Neural cell (in vitro differentiated cells): ENCODE data around the gene CCNE1.

ENCODE experiments used
- EZH2 ChIP-seq: fragments of 200-600, 300-800 bp; shearing (Covaris generic), sonication (generic); IDR thresholded peaks from 2 replicates; pipeline ENCODE4 v1.6.1; 2014; ENCODE audit warnings: antibody characterized with exemption, low read length, borderline replicate concordance, mild to moderate bottlenecking; ENCODE audit not compliant: insufficient read depth, poor library complexity, severe bottlenecking
- POLR2AphosphoS5 ChIP-seq: IDR thresholded peaks from 2 replicates; pipeline ENCODE4 v1.6.1; 2012
- RAD21 ChIP-seq: fragments of 450-650 bp; conservative IDR thresholded peaks from 2 replicates; pipeline ENCODE4 v1.6.1; 2014; ENCODE audit warnings: antibody characterized with exemption, mild to moderate bottlenecking, moderate library complexity
- REST ChIP-seq: IDR thresholded peaks from 2 replicates; pipeline ENCODE4 v1.6.1; 2012; ENCODE audit warnings: borderline replicate concordance
- SMC3 ChIP-seq: fragments of 450-650 bp; conservative IDR thresholded peaks from 2 replicates; pipeline ENCODE4 v1.6.1; 2014; ENCODE audit warnings: antibody characterized with exemption, mild to moderate bottlenecking, moderate library complexity; ENCODE audit not compliant: poor library complexity
- TAF1 ChIP-seq: IDR thresholded peaks from 2 replicates; pipeline ENCODE4 v1.6.1; 2012; ENCODE audit warnings: low read depth
- TF ChIP-seq, protein P1 (sequence below): fragments of 450-650 bp; IDR thresholded peaks from 2 replicates; pipeline ENCODE4 v1.5.1; 2014; ENCODE audit warnings: antibody characterized with exemption, mild to moderate bottlenecking, moderate library complexity; ENCODE audit not compliant: poor library complexity, severe bottlenecking

DNA sequence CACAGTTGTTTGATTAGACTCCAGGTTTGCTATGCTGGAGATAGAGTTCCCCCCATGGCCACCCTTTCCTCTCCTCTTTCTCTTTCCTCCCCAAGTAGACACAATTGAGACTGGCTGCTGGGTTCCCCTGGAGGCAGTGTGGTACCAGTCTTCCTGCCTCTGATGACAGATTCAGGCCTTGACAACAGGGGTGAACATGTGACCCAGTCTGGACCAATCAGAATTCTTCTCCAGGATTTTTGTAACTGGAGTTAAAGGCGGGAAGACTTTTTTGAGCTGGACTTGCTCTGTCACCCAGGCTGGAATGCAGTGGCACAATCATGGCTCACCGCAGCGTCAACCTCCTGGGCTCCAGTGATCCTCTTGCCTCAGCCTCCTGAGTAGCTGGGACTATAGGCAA is 48.7 kb downstream of the CCNE1 start:
- TF ChIP-seq, protein P1, sequence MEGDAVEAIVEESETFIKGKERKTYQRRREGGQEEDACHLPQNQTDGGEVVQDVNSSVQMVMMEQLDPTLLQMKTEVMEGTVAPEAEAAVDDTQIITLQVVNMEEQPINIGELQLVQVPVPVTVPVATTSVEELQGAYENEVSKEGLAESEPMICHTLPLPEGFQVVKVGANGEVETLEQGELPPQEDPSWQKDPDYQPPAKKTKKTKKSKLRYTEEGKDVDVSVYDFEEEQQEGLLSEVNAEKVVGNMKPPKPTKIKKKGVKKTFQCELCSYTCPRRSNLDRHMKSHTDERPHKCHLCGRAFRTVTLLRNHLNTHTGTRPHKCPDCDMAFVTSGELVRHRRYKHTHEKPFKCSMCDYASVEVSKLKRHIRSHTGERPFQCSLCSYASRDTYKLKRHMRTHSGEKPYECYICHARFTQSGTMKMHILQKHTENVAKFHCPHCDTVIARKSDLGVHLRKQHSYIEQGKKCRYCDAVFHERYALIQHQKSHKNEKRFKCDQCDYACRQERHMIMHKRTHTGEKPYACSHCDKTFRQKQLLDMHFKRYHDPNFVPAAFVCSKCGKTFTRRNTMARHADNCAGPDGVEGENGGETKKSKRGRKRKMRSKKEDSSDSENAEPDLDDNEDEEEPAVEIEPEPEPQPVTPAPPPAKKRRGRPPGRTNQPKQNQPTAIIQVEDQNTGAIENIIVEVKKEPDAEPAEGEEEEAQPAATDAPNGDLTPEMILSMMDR: no peak
- TF ChIP-seq EZH2 (no peak), POLR2AphosphoS5 (no peak), RAD21 (no peak), REST (no peak), TAF1 (no peak), SMC3 (no peak)
